ENCODE measurements around the gene ABHD15. TPM values are rescaled to one million over a fixed set of nuclear protein-coding genes. Genes with fewer than 3 reads are reported as not detected.

ABHD15 gene
- polyA plus RNA-seq, 1 donor from 2014 or later: 0.21 TPM

GRCh38 chr17:29615492-29616299 is 48.9 kb upstream of the ABHD15 start:
- peaks cover 4% of the 10 kb centered on the region for H3K9me3 ChIP-seq (ENCODE audit: low read length)
- no peaks in the 10 kb centered on the region for H3K36me3 ChIP-seq (ENCODE audit: insufficient read depth, low read length)
- peaks cover 51% of the 10 kb centered on the region for H3K27me3 ChIP-seq (ENCODE audit: insufficient read depth, low read depth, low read length)
- H2AFZ ChIP-seq (ENCODE audit: low read depth, low read length): no peak overlapping the region
- no peaks in the 10 kb centered on the region for H3F3A ChIP-seq (ENCODE audit: insufficient read depth, low read length, poor library complexity, severe bottlenecking)
- H3K27ac ChIP-seq (ENCODE audit: low read length): no peak overlapping the region
- no peak overlapping the region for H3K4me2 ChIP-seq (ENCODE audit: low read length)
- no peaks in the 10 kb centered on the region for H3K79me2 ChIP-seq (replicated peaks; ENCODE audit: insufficient read depth, low read length)
- H3K4me3 ChIP-seq (ENCODE audit: low read length): no peak overlapping the region
- H3K9me2 ChIP-seq (ENCODE audit: insufficient read depth, low read length): no peaks in the 10 kb centered on the region
- H3K9ac ChIP-seq (ENCODE audit: low read length): no peak overlapping the region
- TF ChIP-seq REST (IDR thresholded peaks at IDR 0.05; ENCODE audit: borderline replicate concordance) (no peak), SMC3 (conservative IDR thresholded peaks at IDR 0.05; ENCODE audit: poor library complexity) (no peak), POLR2AphosphoS5 (IDR thresholded peaks at IDR 0.05) (no peak), MXI1 (conservative IDR thresholded peaks at IDR 0.05; ENCODE audit: poor library complexity, severe bottlenecking) (no peak), RAD21 (conservative IDR thresholded peaks at IDR 0.05) (no peak), CTCF (IDR thresholded peaks at IDR 0.05; ENCODE audit: poor library complexity, severe bottlenecking) (no peak), TAF1 (IDR thresholded peaks at IDR 0.05; ENCODE audit: low read depth) (no peak), EP300 (conservative IDR thresholded peaks at IDR 0.05; ENCODE audit: poor library complexity, severe bottlenecking) (no peak), EZH2 (IDR thresholded peaks at IDR 0.05; ENCODE audit: borderline replicate concordance, insufficient read depth, low read length, poor library complexity, severe bottlenecking) (no peak)
- H4K20me1 ChIP-seq (ENCODE audit: insufficient read depth): no peaks in the 10 kb centered on the region

GRCh38 chr17:29615048-29615385 is 48.2 kb upstream of the ABHD15 start:
- Histone ChIP-seq H3K9me2 (ENCODE audit: insufficient read depth, low read length) (no peaks in the 10 kb centered on the region), H3K4me3 (ENCODE audit: low read length) (no peak overlapping the region), H3K79me2 (replicated peaks; ENCODE audit: insufficient read depth, low read length) (no peaks in the 10 kb centered on the region), H3K4me2 (ENCODE audit: low read length) (no peak overlapping the region), H3K9ac (ENCODE audit: low read length) (no peak overlapping the region), H3K36me3 (ENCODE audit: insufficient read depth, low read length) (no peaks in the 10 kb centered on the region), H3K27ac (ENCODE audit: low read length) (no peak overlapping the region), H3F3A (ENCODE audit: insufficient read depth, low read length, poor library complexity, severe bottlenecking) (no peaks in the 10 kb centered on the region), H4K20me1 (ENCODE audit: insufficient read depth) (no peaks in the 10 kb centered on the region), H2AFZ (ENCODE audit: low read depth, low read length) (no peak overlapping the region), H3K9me3 (ENCODE audit: low read length) (peaks cover 4% of the 10 kb centered on the region), H3K27me3 (ENCODE audit: insufficient read depth, low read depth, low read length) (peaks cover 51% of the 10 kb centered on the region)
- TF ChIP-seq POLR2AphosphoS5 (IDR thresholded peaks at IDR 0.05) (no peak), SMC3 (conservative IDR thresholded peaks at IDR 0.05; ENCODE audit: poor library complexity) (no peak), REST (IDR thresholded peaks at IDR 0.05; ENCODE audit: borderline replicate concordance) (no peak), RAD21 (conservative IDR thresholded peaks at IDR 0.05) (no peak), MXI1 (conservative IDR thresholded peaks at IDR 0.05; ENCODE audit: poor library complexity, severe bottlenecking) (no peak), TAF1 (IDR thresholded peaks at IDR 0.05; ENCODE audit: low read depth) (no peak), EP300 (conservative IDR thresholded peaks at IDR 0.05; ENCODE audit: poor library complexity, severe bottlenecking) (no peak), EZH2 (IDR thresholded peaks at IDR 0.05; ENCODE audit: borderline replicate concordance, insufficient read depth, low read length, poor library complexity, severe bottlenecking) (no peak), CTCF (IDR thresholded peaks at IDR 0.05; ENCODE audit: poor library complexity, severe bottlenecking) (no peak)
